HEK293T (cell line): Measurements from ENCODE around the gene RAPGEF4.

ENCODE experiments used
- ARNT ChIP-seq: fragments of 450-650 bp; IDR thresholded peaks from 2 replicates; pipeline ENCODE4 v1.6.1; 2017; ENCODE audit warnings: mild to moderate bottlenecking
- ELF4 ChIP-seq: fragments of 450-650 bp; IDR thresholded peaks from 2 replicates; pipeline ENCODE4 v1.6.1; 2017; ENCODE audit warnings: antibody characterized with exemption
- L3MBTL2 ChIP-seq: fragments of 450-650 bp; conservative IDR thresholded peaks from 2 replicates; pipeline ENCODE4 v1.6.1; 2016; ENCODE audit warnings: mild to moderate bottlenecking
- SP1 ChIP-seq: fragments of 450-650 bp; IDR thresholded peaks from 2 replicates; pipeline ENCODE4 v1.6.1; 2017
- TARDBP ChIP-seq: fragments of 450-650 bp; IDR thresholded peaks from 2 replicates; pipeline ENCODE4 v1.6.1; 2016

GRCh38 chr2:172775319-172775718, 39.7 kb downstream of the RAPGEF4 start:
- TF ChIP-seq SP1 (no peak), ARNT (no peak), TARDBP (no peak), ELF4 (no peak), L3MBTL2 (no peak)
